K562 (cell line): Measurements from ENCODE around the gene TOGARAM2. TPM values are rescaled to one million over a fixed set of nuclear protein-coding genes. Genes with fewer than 3 reads are reported as not detected.

Source experiments
- ATAC-seq: fragments of 200-7000 bp; cut with Tn5 transposase; 3 replicates; pipeline ENCODE4 v1.9.1; 2020; ENCODE audit warnings: moderate library complexity
- BruUV-seq: library from RNA; stranded (reverse); fragments of 400-500 nt; replicated peaks from 2 replicates; lab custom pipeline; 2021; lab: Mats Ljungman, UMichigan
- CTCF ChIA-PET: fragments of 300-600 bp; formaldehyde crosslinking; extraction: SDS; loops from one replicate; lab custom pipeline; 2021; ENCODE audit warnings: low intra/inter-chr PET ratio; lab: Yijun Ruan, JAX
- POLR2A ChIA-PET: fragments of 300-600, 350-650 bp; sonication (Branson Sonifier 250); formaldehyde crosslinking; extraction: SDS; loops from one replicate; lab custom pipeline; 2021; ENCODE audit warnings: antibody characterized with exemption, inconsistent platforms; lab: Yijun Ruan, JAX
- DNase-seq, 4 experiments: peaks; one replicate each; pipeline versions ENCODE4 v3.0.0 to v3.0.0-alpha.2; 2011 to 2018; ENCODE audit warnings: low spot score in 3 of 4, mixed read lengths in 3 of 4; ENCODE audit errors: extremely low read depth in 1 of 4
- FAIRE-seq: peaks from 2 replicates; lab custom pipeline; 2011; peaks lifted over from hg19 to GRCh38; lab: Jason Lieb, UNC
- H2AFZ ChIP-seq: 2 replicates; pipeline ENCODE4 v1.6.0; 2011; ENCODE audit warnings: low read depth, low read length, control low read depth, inconsistent platforms
- H3K27ac ChIP-seq: fragments of 200-600 bp; 3 replicates; pipeline ENCODE4 v1.8.0; 2011; ENCODE audit warnings: low read depth, mild to moderate bottlenecking, control low read depth, inconsistent platforms, low read length, moderate library complexity, mixed read lengths; ENCODE audit errors: extremely low read depth
- H3K27me3 ChIP-seq, 2 experiments: fragments of 300-600 bp in 1 of 2; 2 replicates in 1 of 2; 3 replicates in 1 of 2; pipeline versions ENCODE4 v1.6.0 to v1.8.0; 2011; ENCODE audit warnings: inconsistent platforms in 2 of 2, low read length in 2 of 2, mild to moderate bottlenecking in 1 of 2, mixed read lengths in 1 of 2, moderate library complexity in 1 of 2; ENCODE audit not compliant: control insufficient read depth in 2 of 2, insufficient read depth in 2 of 2
- H3K36me3 ChIP-seq: fragments of 300-600 bp; 3 replicates; pipeline ENCODE4 v1.8.0; 2011; ENCODE audit warnings: mild to moderate bottlenecking, low read length, inconsistent platforms; ENCODE audit not compliant: control insufficient read depth, insufficient read depth
- H3K4me1 ChIP-seq, 2 experiments: fragments of 200-600 bp in 1 of 2; replicated peaks in 1 of 2; 2 replicates in 1 of 2; 3 replicates in 1 of 2; pipeline versions ENCODE4 v1.5.1 to v1.8.0; 2011; ENCODE audit warnings: inconsistent platforms in 2 of 2, low read length in 2 of 2, mild to moderate bottlenecking in 1 of 2, mixed read lengths in 1 of 2, moderate library complexity in 1 of 2; ENCODE audit not compliant: control insufficient read depth in 2 of 2, insufficient read depth in 2 of 2
- H3K4me2 ChIP-seq: 2 replicates; pipeline ENCODE4 v1.6.1; 2011; ENCODE audit warnings: low read length, control low read depth, inconsistent platforms, mixed read lengths; ENCODE audit not compliant: insufficient read depth
- H3K4me3 ChIP-seq: fragments of 200-600 bp; sonication (generic), shearing (Covaris generic); 2 replicates; pipeline ENCODE4 v1.5.1; 2016; ENCODE audit warnings: control low read depth, inconsistent platforms
- H3K79me2 ChIP-seq: fragments of 200-600 bp; 3 replicates; pipeline ENCODE4 v1.8.0; 2011; ENCODE audit warnings: low read length, inconsistent platforms; ENCODE audit not compliant: control insufficient read depth, insufficient read depth
- H3K9ac ChIP-seq, 2 experiments: 2 replicates each; pipeline versions ENCODE4 v1.6.0 to v1.6.1; 2011; ENCODE audit warnings: low read depth in 2 of 2, low read length in 2 of 2, control low read depth in 1 of 2, inconsistent platforms in 1 of 2, mild to moderate bottlenecking in 1 of 2, mixed read lengths in 1 of 2; ENCODE audit not compliant: insufficient read depth in 1 of 2
- H3K9me1 ChIP-seq: one replicate; pipeline ENCODE4 v1.6.0; 2011; ENCODE audit warnings: inconsistent platforms, mild to moderate bottlenecking, low read length, moderate library complexity; ENCODE audit not compliant: control insufficient read depth, insufficient read depth
- H3K9me3 ChIP-seq: replicated peaks from 2 replicates; pipeline ENCODE4 v1.5.1; 2011; ENCODE audit warnings: low read depth, low read length, inconsistent platforms; ENCODE audit not compliant: control insufficient read depth, insufficient read depth
- H4K20me1 ChIP-seq: replicated peaks from 2 replicates; pipeline ENCODE4 v1.6.1; 2011; ENCODE audit warnings: low read length, inconsistent platforms, mixed read lengths; ENCODE audit not compliant: control insufficient read depth, insufficient read depth
- HCFC1 ChIP-seq: IDR thresholded peaks from 2 replicates; pipeline ENCODE4 v1.6.1; 2012; ENCODE audit warnings: low read depth, low read length, improper control_type of control experiment
- MAFG ChIP-seq: fragments of 450-650 bp; conservative IDR thresholded peaks from 2 replicates; pipeline ENCODE4 v1.6.1; 2016; ENCODE audit warnings: missing genetic modification characterization, missing compliant biosample characterization
- MEIS2 ChIP-seq: fragments of 450-650 bp; IDR thresholded peaks from 2 replicates; pipeline ENCODE4 v1.6.1; 2014; ENCODE audit warnings: mild to moderate bottlenecking; ENCODE audit not compliant: partially characterized antibody
- SNIP1 ChIP-seq: fragments of 450-650 bp; IDR thresholded peaks from 2 replicates; pipeline ENCODE4 v1.7.1; 2017; ENCODE audit warnings: low read depth, mild to moderate bottlenecking
- SPI1 ChIP-seq: IDR thresholded peaks from 2 replicates; pipeline ENCODE4 v1.6.1; 2011; ENCODE audit warnings: low read depth, low read length, control low read depth, borderline replicate concordance
- ZNF75A ChIP-seq: fragments of 450-650 bp; formaldehyde crosslinking; IDR thresholded peaks from 2 replicates; pipeline ENCODE4 v1.4.0; 2020; ENCODE audit warnings: mild to moderate bottlenecking
- whole genome bisulfite sequencing: fragments of 100-300 bp; shearing (Covaris generic); methylation state at CpG from one replicate; pipeline ENCODE4 v1.1.6; 2016; ENCODE audit warnings: low coverage, mixed read lengths; ENCODE audit not compliant: insufficient coverage; ENCODE audit errors: missing lambda C conversion rate; 5-methylcytosine and 5-hydroxymethylcytosine counted together
- in situ Hi-C: fragments of 300-500 bp; cut with MboI; formaldehyde crosslinking; loops from 4 replicates; pipeline ENCODE4 v1.15.0; 2018; ENCODE audit warnings: inconsistent platforms, mixed read lengths
- intact Hi-C: fragments of 100-400 bp; cut with micrococcal nuclease; formaldehyde crosslinking; loops from 2 replicates; pipeline ENCODE4 v1.14.2; 2022
- polyA plus RNA-seq, 8 experiments: library from polyadenylated mRNA; depleted of rRNA in 4 of 8; stranded (reverse) in 5 of 8; unstranded in 3 of 8; fragments of >200 nt; fragmentation: Nextera tagmentation in 2 of 8; fragmentation: Illumina TruSeq in 1 of 8; extraction: Ambion mirVana in 2 of 8; extraction: Trizol in 1 of 8; gene quantifications; 2 replicates each; pipeline versions ENCODE4 v1.2.1 to v1.2.3, GENCODE V29; 2011 to 2014; ENCODE audit warnings: inconsistent platforms in 1 of 8, missing spikeins in 1 of 8
- total RNA-seq, 7 experiments: library from RNA; depleted of rRNA in 6 of 7; stranded (reverse); fragments of >200 nt in 6 of 7; fragmentation: Illumina TruSeq in 2 of 7; extraction: Trizol in 2 of 7; gene quantifications; 2 replicates each; pipeline versions ENCODE4 v1.2.1 to v1.2.3, GENCODE V29; 2011 to 2021; ENCODE audit warnings: low replicate concordance in 1 of 7
- TF ChIP-seq, protein P1 (sequence below): IDR thresholded peaks from 2 replicates; pipeline ENCODE4 v1.6.1; 2014; ENCODE audit warnings: antibody characterized with exemption
- TF ChIP-seq, protein P2 (sequence below): fragments of 450-650 bp; IDR thresholded peaks from 2 replicates; pipeline ENCODE4 v1.6.1; 2017; ENCODE audit warnings: antibody characterized with exemption
- TF ChIP-seq, protein P3 (sequence below), 2 experiments: fragments of 200-800 bp in 1 of 2; sonication (Bioruptor generic) in 1 of 2; sonication (generic) in 1 of 2; formaldehyde crosslinking in 1 of 2; IDR thresholded peaks in 1 of 2; conservative IDR thresholded peaks in 1 of 2; 2 replicates each; pipeline versions ENCODE4 v1.5.0 to v1.6.1; 2016 to 2020; ENCODE audit warnings: missing compliant biosample characterization in 1 of 2, missing genetic modification characterization in 1 of 2, missing genetic modification reagents in 1 of 2

The TOGARAM2 gene
- total and polyA plus RNA-seq, 9 of the 15 experiments (the other 6 are each of a cell fraction or from before 2014, with no cell fraction given), result not detected

DNA sequence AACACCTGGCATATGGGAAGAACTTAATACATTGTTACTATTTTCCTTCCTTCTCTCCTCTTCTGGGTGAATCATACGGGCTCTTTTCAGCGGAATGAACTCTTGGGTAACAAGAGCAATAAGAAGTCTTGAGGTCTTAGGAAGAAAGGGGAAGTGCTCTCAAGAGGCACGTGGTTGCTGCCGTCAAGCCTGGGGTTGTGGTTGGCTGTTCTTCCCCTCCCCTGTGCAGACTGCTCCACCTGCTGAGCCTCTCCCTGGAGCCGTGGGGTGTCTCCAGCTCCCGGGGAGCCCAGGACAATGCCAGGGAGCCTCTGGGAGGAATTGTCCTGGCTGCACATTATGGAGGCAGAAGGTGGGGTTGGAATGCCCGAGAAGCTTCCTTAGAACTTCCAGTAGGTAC, 19.4 kb downstream of the TOGARAM2 start (continued):
- TF ChIP-seq MEIS2, result no peak
- TF ChIP-seq HCFC1, result no peak
- no peak for TF ChIP-seq MAFG (tag)
- TF ChIP-seq, protein P1, sequence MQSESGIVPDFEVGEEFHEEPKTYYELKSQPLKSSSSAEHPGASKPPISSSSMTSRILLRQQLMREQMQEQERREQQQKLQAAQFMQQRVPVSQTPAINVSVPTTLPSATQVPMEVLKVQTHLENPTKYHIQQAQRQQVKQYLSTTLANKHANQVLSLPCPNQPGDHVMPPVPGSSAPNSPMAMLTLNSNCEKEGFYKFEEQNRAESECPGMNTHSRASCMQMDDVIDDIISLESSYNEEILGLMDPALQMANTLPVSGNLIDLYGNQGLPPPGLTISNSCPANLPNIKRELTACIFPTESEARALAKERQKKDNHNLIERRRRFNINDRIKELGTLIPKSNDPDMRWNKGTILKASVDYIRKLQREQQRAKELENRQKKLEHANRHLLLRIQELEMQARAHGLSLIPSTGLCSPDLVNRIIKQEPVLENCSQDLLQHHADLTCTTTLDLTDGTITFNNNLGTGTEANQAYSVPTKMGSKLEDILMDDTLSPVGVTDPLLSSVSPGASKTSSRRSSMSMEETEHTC, result no peak
- no peak for TF ChIP-seq ZNF75A

DNA sequence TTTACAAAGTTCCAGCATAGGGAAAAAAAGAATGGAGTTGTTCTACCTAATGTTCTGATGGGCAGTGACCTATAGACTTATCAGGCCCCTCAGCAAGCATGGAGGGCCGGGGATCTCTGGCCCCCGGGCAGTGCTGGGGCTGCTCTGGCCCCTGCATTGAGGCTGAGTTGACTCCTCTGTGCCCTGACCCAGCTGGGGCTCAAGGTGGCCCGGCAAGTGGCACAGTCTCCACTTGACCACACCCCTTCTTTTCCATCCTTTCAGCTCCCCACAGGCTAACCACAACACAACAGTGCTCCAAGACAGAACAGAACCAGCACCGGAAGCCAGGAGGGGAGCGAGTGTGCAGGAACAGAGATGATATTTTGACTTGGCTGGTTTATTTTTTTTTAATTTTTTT, 19.9 kb downstream of the TOGARAM2 start:
- Histone ChIP-seq H3K27me3 (peaks cover 8 to 57% of the 10 kb centered on the region in 2 experiments; a peak in 4 of 5 replicates), H2AFZ (no peak overlapping the region), H3K27ac (no peak overlapping the region), H3K36me3 (no peaks in the 10 kb centered on the region), H3K4me1 (peaks cover 0 to 3% of the 10 kb centered on the region in 2 experiments; a peak in 1 of 5 replicates), H4K20me1 (no peaks in the 10 kb centered on the region; the same call in 1 of the 2 replicates), H3K9me3 (no peaks in the 10 kb centered on the region; the same call in 1 of the 2 replicates), H3K4me2 (no peak overlapping the region), H3K79me2 (no peaks in the 10 kb centered on the region), H3K4me3 (no peak overlapping the region), H3K9me1 (no peaks in the 10 kb centered on the region), H3K9ac (no peak overlapping the region)
- TF ChIP-seq SNIP1, result no peak
- TF ChIP-seq, protein P2, sequence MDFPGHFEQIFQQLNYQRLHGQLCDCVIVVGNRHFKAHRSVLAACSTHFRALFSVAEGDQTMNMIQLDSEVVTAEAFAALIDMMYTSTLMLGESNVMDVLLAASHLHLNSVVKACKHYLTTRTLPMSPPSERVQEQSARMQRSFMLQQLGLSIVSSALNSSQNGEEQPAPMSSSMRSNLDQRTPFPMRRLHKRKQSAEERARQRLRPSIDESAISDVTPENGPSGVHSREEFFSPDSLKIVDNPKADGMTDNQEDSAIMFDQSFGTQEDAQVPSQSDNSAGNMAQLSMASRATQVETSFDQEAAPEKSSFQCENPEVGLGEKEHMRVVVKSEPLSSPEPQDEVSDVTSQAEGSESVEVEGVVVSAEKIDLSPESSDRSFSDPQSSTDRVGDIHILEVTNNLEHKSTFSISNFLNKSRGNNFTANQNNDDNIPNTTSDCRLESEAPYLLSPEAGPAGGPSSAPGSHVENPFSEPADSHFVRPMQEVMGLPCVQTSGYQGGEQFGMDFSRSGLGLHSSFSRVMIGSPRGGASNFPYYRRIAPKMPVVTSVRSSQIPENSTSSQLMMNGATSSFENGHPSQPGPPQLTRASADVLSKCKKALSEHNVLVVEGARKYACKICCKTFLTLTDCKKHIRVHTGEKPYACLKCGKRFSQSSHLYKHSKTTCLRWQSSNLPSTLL, result no peak
- TF ChIP-seq, protein P1, result no peak
- TF ChIP-seq, protein P3, sequence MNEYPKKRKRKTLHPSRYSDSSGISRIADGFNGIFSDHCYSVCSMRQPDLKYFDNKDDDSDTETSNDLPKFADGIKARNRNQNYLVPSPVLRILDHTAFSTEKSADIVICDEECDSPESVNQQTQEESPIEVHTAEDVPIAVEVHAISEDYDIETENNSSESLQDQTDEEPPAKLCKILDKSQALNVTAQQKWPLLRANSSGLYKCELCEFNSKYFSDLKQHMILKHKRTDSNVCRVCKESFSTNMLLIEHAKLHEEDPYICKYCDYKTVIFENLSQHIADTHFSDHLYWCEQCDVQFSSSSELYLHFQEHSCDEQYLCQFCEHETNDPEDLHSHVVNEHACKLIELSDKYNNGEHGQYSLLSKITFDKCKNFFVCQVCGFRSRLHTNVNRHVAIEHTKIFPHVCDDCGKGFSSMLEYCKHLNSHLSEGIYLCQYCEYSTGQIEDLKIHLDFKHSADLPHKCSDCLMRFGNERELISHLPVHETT (CRISPR knock-in tag; conservative IDR thresholded peaks at IDR 0.05 in 1 of 2, IDR thresholded peaks at IDR 0.05 in 1 of 2), result no peak
- no peak for TF ChIP-seq SPI1
- FAIRE-seq (no peak), DNase-seq (no peak), ATAC-seq (no peak; the same call in 2 of the 3 replicates)
- CTCF ChIA-PET, result no interaction called here
- WGBS, result 6% methylated on average over 5 of the region's 5 CpGs
- BruUV-seq, result no TSS peak
- POLR2A ChIA-PET, result interaction anchor here (1.8 kb wide), 1 partner anchor 10 kb away, joined by 5 read pairs; no protein-coding TSS in a partner anchor
- in situ Hi-C loops (no loop called here), intact Hi-C loops (no loop called here)
